PC-9 (cell line): ENCODE measurements around the gene PIK3CB. TPM values are rescaled to one million over a fixed set of nuclear protein-coding genes. Genes with fewer than 3 reads are reported as not detected.

Experiments
- BruUV-seq: library from RNA; stranded (reverse); fragments of 400-500 nt; replicated peaks from 2 replicates; lab custom pipeline; 2021; lab: Mats Ljungman, UMichigan
- CTCF ChIA-PET: fragments of 300-600 bp; sonication (Branson Sonifier 250); formaldehyde crosslinking; loops from one replicate; lab custom pipeline; 2022; ENCODE audit warnings: antibody characterized with exemption; lab: Charles Lee
- POLR2A ChIA-PET: fragments of 300-600 bp; sonication (Branson Sonifier 250); formaldehyde crosslinking; loops from one replicate; lab custom pipeline; 2022; ENCODE audit warnings: antibody characterized with exemption; ENCODE audit not compliant: unreplicated experiment; lab: Charles Lee
- DNase-seq, 2 experiments: peaks; one replicate each; pipeline versions ENCODE4 v3.0.0 to v3.0.0-alpha.2; 2015 to 2022; ENCODE audit warnings: mixed read lengths in 1 of 2
- H2AFZ ChIP-seq: fragments of 200-600 bp; sonication (generic); 2 replicates; pipeline ENCODE4 v1.8.1; 2017; ENCODE audit warnings: antibody characterized with exemption
- H3F3A ChIP-seq: fragments of 200-600 bp; sonication (generic); 2 replicates; pipeline ENCODE4 v1.8.1; 2017; ENCODE audit warnings: antibody characterized with exemption, mild to moderate bottlenecking, low read depth; ENCODE audit not compliant: insufficient read depth
- H3K27ac ChIP-seq: fragments of 200-600 bp; sonication (generic); 2 replicates; pipeline ENCODE4 v1.6.1; 2016; ENCODE audit warnings: mixed run types
- H3K27me3 ChIP-seq: fragments of 200-600 bp; sonication (generic); 2 replicates; pipeline ENCODE4 v1.6.1; 2016; ENCODE audit warnings: low read depth, mixed run types; ENCODE audit not compliant: insufficient read depth
- H3K36me3 ChIP-seq: fragments of 200-600 bp; sonication (generic); 2 replicates; pipeline ENCODE4 v1.6.1; 2016; ENCODE audit warnings: low read depth, mixed run types
- H3K4me1 ChIP-seq: fragments of 200-600 bp; sonication (generic); replicated peaks from 2 replicates; pipeline ENCODE4 v1.6.1; 2016; ENCODE audit warnings: mixed run types; ENCODE audit not compliant: insufficient read depth
- H3K4me2 ChIP-seq: fragments of 200-600 bp; sonication (generic); 2 replicates; pipeline ENCODE4 v1.6.1; 2017; ENCODE audit warnings: mixed run types
- H3K4me3 ChIP-seq: fragments of 200-600 bp; sonication (generic); 2 replicates; pipeline ENCODE4 v1.6.1; 2016; ENCODE audit warnings: mixed run types
- H3K79me2 ChIP-seq: fragments of 200-600 bp; sonication (generic); 2 replicates; pipeline ENCODE4 v1.6.1; 2017; ENCODE audit warnings: low read depth, mixed run types
- H3K9me2 ChIP-seq: fragments of 200-600 bp; sonication (generic); 2 replicates; pipeline ENCODE4 v1.8.1; 2017; ENCODE audit warnings: mild to moderate bottlenecking; ENCODE audit not compliant: insufficient read depth
- H3K9me3 ChIP-seq: fragments of 200-600 bp; sonication (generic); 2 replicates; pipeline ENCODE4 v1.8.1; 2016; ENCODE audit warnings: low read depth; ENCODE audit not compliant: insufficient read depth
- H4K20me1 ChIP-seq: fragments of 200-600 bp; sonication (generic); 2 replicates; pipeline ENCODE4 v1.8.1; 2017; ENCODE audit not compliant: insufficient read depth
- EZH2 ChIP-seq: fragments of 200-600 bp; sonication (generic); IDR thresholded peaks from 2 replicates; pipeline ENCODE4 v1.8.0; 2017; ENCODE audit warnings: antibody characterized with exemption, low read depth
- intact Hi-C: fragments of 100-400 bp; cut with micrococcal nuclease; formaldehyde crosslinking; loops from one replicate; pipeline ENCODE4 v1.10.0; 2022; ENCODE audit not compliant: unreplicated experiment
- total RNA-seq: library from RNA; stranded (reverse); gene quantifications from 2 replicates; pipeline ENCODE4 v1.2.3, GENCODE V29; 2021
- TF ChIP-seq, protein P1 (sequence below): fragments of 200-600 bp; sonication (generic); conservative IDR thresholded peaks from 2 replicates; pipeline ENCODE4 v1.6.1; 2017; ENCODE audit warnings: mixed run types, antibody characterized with exemption, mild to moderate bottlenecking, moderate library complexity

The PIK3CB gene
- total RNA-seq, 1 experiment from 2014 or later: 47.8 TPM

- H3K4me1 ChIP-seq: peaks cover 27% of the 10 kb centered on the region
- H3K79me2 ChIP-seq: no peaks in the 10 kb centered on the region
- 0 out of 2 replicates have a peak, but pooled peaks cover 6% of the 10 kb centered on the region for H3K36me3 ChIP-seq
- no peak overlapping the region for H2AFZ ChIP-seq
- ChIA-PET POLR2A (interaction anchor here (0.6 to 0.7 kb wide), 2 partner anchors 28 to 137 kb away, joined by 5 to 6 read pairs; no protein-coding TSS in a partner anchor), CTCF (interaction anchor here (0.6 to 1.9 kb wide), 2 partner anchors 227 to 229 kb away, joined by 4 to 12 read pairs; no protein-coding TSS in a partner anchor)
- H3F3A ChIP-seq: peaks cover 30% of the 10 kb centered on the region
- no peaks in the 10 kb centered on the region for H3K9me2 ChIP-seq
- BruUV-seq: no TSS peak
- H3K27ac ChIP-seq: peak overlapping the region; percentile 65
- peak; percentile 37 to 92 for DNase-seq
- TF ChIP-seq EZH2: no peak
- TF ChIP-seq, protein P1, sequence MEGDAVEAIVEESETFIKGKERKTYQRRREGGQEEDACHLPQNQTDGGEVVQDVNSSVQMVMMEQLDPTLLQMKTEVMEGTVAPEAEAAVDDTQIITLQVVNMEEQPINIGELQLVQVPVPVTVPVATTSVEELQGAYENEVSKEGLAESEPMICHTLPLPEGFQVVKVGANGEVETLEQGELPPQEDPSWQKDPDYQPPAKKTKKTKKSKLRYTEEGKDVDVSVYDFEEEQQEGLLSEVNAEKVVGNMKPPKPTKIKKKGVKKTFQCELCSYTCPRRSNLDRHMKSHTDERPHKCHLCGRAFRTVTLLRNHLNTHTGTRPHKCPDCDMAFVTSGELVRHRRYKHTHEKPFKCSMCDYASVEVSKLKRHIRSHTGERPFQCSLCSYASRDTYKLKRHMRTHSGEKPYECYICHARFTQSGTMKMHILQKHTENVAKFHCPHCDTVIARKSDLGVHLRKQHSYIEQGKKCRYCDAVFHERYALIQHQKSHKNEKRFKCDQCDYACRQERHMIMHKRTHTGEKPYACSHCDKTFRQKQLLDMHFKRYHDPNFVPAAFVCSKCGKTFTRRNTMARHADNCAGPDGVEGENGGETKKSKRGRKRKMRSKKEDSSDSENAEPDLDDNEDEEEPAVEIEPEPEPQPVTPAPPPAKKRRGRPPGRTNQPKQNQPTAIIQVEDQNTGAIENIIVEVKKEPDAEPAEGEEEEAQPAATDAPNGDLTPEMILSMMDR: no peak
- intact Hi-C loops: loop anchor here (2.0 to 10.0 kb wide), 2 partner anchors 92 to 352 kb away; partner anchors contain the start of gene CEP70
- H3K9me3 ChIP-seq: no peaks in the 10 kb centered on the region
- H3K4me3 ChIP-seq: no peak overlapping the region
- H4K20me1 ChIP-seq: no peaks in the 10 kb centered on the region
- peak overlapping the region; percentile 35 for H3K4me2 ChIP-seq
- H3K27me3 ChIP-seq: no peaks in the 10 kb centered on the region
Measured at GRCh38 chr3:138686771-138687221, 147.9 kb downstream of the PIK3CB start.

DNA sequence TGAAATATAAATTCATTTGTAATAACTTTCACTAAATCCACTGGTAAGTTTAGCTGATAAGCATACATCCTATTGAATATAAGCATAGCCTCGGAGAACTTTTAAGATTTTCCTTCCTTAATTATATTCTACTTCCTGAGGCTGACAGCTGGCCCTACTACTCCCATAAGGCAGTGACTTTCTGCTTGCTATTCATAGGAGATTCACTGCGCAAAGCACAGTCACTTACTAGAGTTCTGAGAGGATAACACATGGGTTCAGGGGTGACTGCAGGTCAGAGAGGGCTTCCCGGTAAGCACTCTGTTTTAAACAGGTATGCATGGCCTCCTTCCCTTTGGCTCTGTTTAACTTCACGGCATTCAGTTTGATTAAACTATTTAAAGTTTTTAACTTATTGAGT is 150.3 kb downstream of the PIK3CB start:
- Histone ChIP-seq H3K4me1 (peaks cover 27% of the 10 kb centered on the region), H3K4me3 (no peak overlapping the region), H3K27ac (no peak overlapping the region), H3K9me2 (no peaks in the 10 kb centered on the region), H3K36me3 (0 out of 2 replicates have a peak, but pooled peaks cover 6% of the 10 kb centered on the region), H4K20me1 (no peaks in the 10 kb centered on the region), H3K4me2 (no peak overlapping the region), H3K9me3 (no peaks in the 10 kb centered on the region), H3F3A (peaks cover 26% of the 10 kb centered on the region), H3K27me3 (no peaks in the 10 kb centered on the region), H2AFZ (no peak overlapping the region), H3K79me2 (no peaks in the 10 kb centered on the region)
- intact Hi-C loops: loop anchor here (10.0 kb wide), 1 partner anchor 350 kb away; no protein-coding TSS in a partner anchor
- ChIA-PET CTCF (no interaction called here), POLR2A (no interaction called here)
- DNase-seq: no peak
- BruUV-seq: no TSS peak
- TF ChIP-seq, protein P1: no peak
- no peak for TF ChIP-seq EZH2

DNA sequence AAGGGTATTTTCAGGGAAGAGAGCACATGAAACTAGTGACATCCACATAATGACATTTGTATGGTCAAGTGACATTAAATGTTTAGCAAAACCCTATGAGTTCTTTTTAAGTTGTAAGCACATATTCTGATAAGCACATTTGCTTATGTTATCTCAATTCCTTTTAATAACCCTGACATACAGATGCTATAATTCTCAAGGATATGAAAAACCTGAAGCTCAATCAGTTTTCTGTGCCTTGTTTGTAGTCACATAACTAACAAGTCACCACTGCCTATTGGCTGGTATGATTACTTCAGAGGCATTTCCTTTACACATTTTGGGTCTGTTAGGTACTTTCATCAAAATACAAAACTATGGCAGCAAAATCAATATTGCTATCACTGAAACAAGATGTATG is 152.1 kb downstream of the PIK3CB start:
- intact Hi-C loops: loop anchor here (10.0 kb wide), 1 partner anchor 348 kb away; no protein-coding TSS in a partner anchor
- Histone ChIP-seq H2AFZ (no peak overlapping the region), H3K27me3 (no peaks in the 10 kb centered on the region), H3K27ac (no peak overlapping the region), H3K9me2 (no peaks in the 10 kb centered on the region), H3K9me3 (no peaks in the 10 kb centered on the region), H3K36me3 (0 out of 2 replicates have a peak, but pooled peaks cover 6% of the 10 kb centered on the region), H3F3A (peaks cover 20% of the 10 kb centered on the region), H3K4me1 (peaks cover 23% of the 10 kb centered on the region), H3K4me2 (no peak overlapping the region), H3K79me2 (no peaks in the 10 kb centered on the region), H3K4me3 (no peak overlapping the region), H4K20me1 (no peaks in the 10 kb centered on the region)
- ChIA-PET CTCF (interaction anchor here (0.6 to 1.0 kb wide), 2 partner anchors 198 to 233 kb away, joined by 3 to 14 read pairs; no protein-coding TSS in a partner anchor), POLR2A (no interaction called here)
- TF ChIP-seq, protein P1: no peak
- no peak for TF ChIP-seq EZH2
- no TSS peak for BruUV-seq
- DNase-seq: no peak
